ENCODE data around the gene SEC24D.

The SEC24D gene

GRCh38 chr4:118727360-118727759 is 108.6 kb downstream of the SEC24D start:
- Histone ChIP-seq H3K36me3 (peaks cover 80% of the 10 kb centered on the region), H3K9me3 (no peaks in the 10 kb centered on the region)

GRCh38 chr4:118723369-118723768 is 112.6 kb downstream of the SEC24D start:
- H3K27ac ChIP-seq: no peak overlapping the region
- peaks cover 57% of the 10 kb centered on the region for H3K36me3 ChIP-seq
- no peak overlapping the region for H3K4me3 ChIP-seq (ENCODE audit: low read depth in 1 of 2, low read length in 1 of 2)
- H3K4me1 ChIP-seq (ENCODE audit: control insufficient read depth in 1 of 2, insufficient read depth in 1 of 2, low read depth in 1 of 2, low read length in 1 of 2): no peaks in the 10 kb centered on the region
- TF ChIP-seq CTCF (IDR thresholded peaks at IDR 0.05): no peak
- no peaks in the 10 kb centered on the region for H3K9me3 ChIP-seq
- no peaks in the 10 kb centered on the region for H3K27me3 ChIP-seq

More at GRCh38 chr4:118727360-118727759, 108.6 kb downstream of the SEC24D start:
- Histone ChIP-seq H3K4me3 (ENCODE audit: low read depth in 1 of 2, low read length in 1 of 2) (no peak overlapping the region), H3K27me3 (no peaks in the 10 kb centered on the region), H3K27ac (no peak overlapping the region), H3K4me1 (ENCODE audit: control insufficient read depth in 1 of 2, insufficient read depth in 1 of 2, low read depth in 1 of 2, low read length in 1 of 2) (no peaks in the 10 kb centered on the region)
- TF ChIP-seq CTCF (IDR thresholded peaks at IDR 0.05): no peak

GRCh38 chr4:118721752-118722151 is 114.2 kb downstream of the SEC24D start:
- Histone ChIP-seq H3K4me1 (ENCODE audit: control insufficient read depth in 1 of 2, insufficient read depth in 1 of 2, low read depth in 1 of 2, low read length in 1 of 2) (no peaks in the 10 kb centered on the region), H3K27me3 (no peaks in the 10 kb centered on the region), H3K4me3 (ENCODE audit: low read depth in 1 of 2, low read length in 1 of 2) (no peak overlapping the region), H3K36me3 (peaks cover 41% of the 10 kb centered on the region), H3K27ac (no peak overlapping the region), H3K9me3 (no peaks in the 10 kb centered on the region)
- TF ChIP-seq CTCF (IDR thresholded peaks at IDR 0.05): no peak

GRCh38 chr4:118718511-118719170 is 117.3 kb downstream of the SEC24D start:
- H3K27ac ChIP-seq: no peak overlapping the region
- no peaks in the 10 kb centered on the region for H3K27me3 ChIP-seq
- no peaks in the 10 kb centered on the region for H3K9me3 ChIP-seq
- TF ChIP-seq CTCF (IDR thresholded peaks at IDR 0.05): no peak
- H3K4me3 ChIP-seq (ENCODE audit: low read depth in 1 of 2, low read length in 1 of 2): no peak overlapping the region
- peaks cover 28% of the 10 kb centered on the region for H3K36me3 ChIP-seq
- H3K4me1 ChIP-seq (ENCODE audit: control insufficient read depth in 1 of 2, insufficient read depth in 1 of 2, low read depth in 1 of 2, low read length in 1 of 2): no peaks in the 10 kb centered on the region

- Histone ChIP-seq H3K4me1 (ENCODE audit: control insufficient read depth in 1 of 2, insufficient read depth in 1 of 2, low read depth in 1 of 2, low read length in 1 of 2) (no peaks in the 10 kb centered on the region), H3K36me3 (peaks cover 35% of the 10 kb centered on the region), H3K27me3 (no peaks in the 10 kb centered on the region), H3K4me3 (ENCODE audit: low read depth in 1 of 2, low read length in 1 of 2) (no peak overlapping the region), H3K9me3 (no peaks in the 10 kb centered on the region), H3K27ac (no peak overlapping the region)
- no peak for TF ChIP-seq CTCF (IDR thresholded peaks at IDR 0.05)
Observed at GRCh38 chr4:118716304-118716703, 119.6 kb downstream of the SEC24D start.
